Measurements from ENCODE around the gene NDST3.

DNA sequence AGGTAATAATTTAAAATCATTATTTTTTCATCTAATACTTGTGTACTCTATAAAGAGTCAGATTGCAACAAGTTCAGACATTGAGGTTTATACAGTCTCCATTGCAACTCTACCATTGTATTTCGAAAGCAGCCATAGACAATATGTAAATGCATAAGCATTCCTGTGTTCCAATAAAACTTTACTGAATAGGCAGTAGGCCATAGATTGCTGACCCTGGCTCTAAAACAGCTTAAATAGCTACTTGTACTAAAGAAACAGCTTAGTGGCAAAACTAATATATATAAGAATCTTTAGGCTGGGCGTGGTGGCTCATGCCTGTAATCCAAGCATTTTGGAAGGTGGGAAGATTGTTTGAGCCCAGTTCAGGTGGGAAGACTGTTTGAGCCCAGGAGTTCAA lies 203.2 kb downstream of the NDST3 start:
- TF ChIP-seq, protein P1, sequence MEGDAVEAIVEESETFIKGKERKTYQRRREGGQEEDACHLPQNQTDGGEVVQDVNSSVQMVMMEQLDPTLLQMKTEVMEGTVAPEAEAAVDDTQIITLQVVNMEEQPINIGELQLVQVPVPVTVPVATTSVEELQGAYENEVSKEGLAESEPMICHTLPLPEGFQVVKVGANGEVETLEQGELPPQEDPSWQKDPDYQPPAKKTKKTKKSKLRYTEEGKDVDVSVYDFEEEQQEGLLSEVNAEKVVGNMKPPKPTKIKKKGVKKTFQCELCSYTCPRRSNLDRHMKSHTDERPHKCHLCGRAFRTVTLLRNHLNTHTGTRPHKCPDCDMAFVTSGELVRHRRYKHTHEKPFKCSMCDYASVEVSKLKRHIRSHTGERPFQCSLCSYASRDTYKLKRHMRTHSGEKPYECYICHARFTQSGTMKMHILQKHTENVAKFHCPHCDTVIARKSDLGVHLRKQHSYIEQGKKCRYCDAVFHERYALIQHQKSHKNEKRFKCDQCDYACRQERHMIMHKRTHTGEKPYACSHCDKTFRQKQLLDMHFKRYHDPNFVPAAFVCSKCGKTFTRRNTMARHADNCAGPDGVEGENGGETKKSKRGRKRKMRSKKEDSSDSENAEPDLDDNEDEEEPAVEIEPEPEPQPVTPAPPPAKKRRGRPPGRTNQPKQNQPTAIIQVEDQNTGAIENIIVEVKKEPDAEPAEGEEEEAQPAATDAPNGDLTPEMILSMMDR (IDR thresholded peaks at IDR 0.05) = no peak
- TF ChIP-seq POLR2A (IDR thresholded peaks at IDR 0.05) = no peak
